Glutamatergic neuron (in vitro differentiated cells): ENCODE data around the gene NDST3. TPM values are rescaled to one million over a fixed set of nuclear protein-coding genes. Genes with fewer than 3 reads are reported as not detected.

Experiments used
- DNase-seq: peaks from one replicate; pipeline ENCODE4 v3.0.0; 2022
- H3K27ac Mint-ChIP-seq: one replicate; pipeline ENCODE4 v1.8.0; 2020; ENCODE audit warnings: mild to moderate bottlenecking, mixed read lengths, inconsistent platforms; ENCODE audit not compliant: unreplicated experiment
- H3K27me3 Mint-ChIP-seq: one replicate; pipeline ENCODE4 v1.8.0; 2020; ENCODE audit warnings: mild to moderate bottlenecking, moderate library complexity, mixed read lengths, inconsistent platforms; ENCODE audit not compliant: unreplicated experiment
- H3K36me3 Mint-ChIP-seq: one replicate; pipeline ENCODE4 v1.8.0; 2020; ENCODE audit warnings: mild to moderate bottlenecking, mixed read lengths, inconsistent platforms; ENCODE audit not compliant: unreplicated experiment
- H3K4me1 Mint-ChIP-seq: one replicate; pipeline ENCODE4 v1.8.0; 2020; ENCODE audit warnings: mild to moderate bottlenecking, low read depth, mixed read lengths, inconsistent platforms; ENCODE audit not compliant: unreplicated experiment
- H3K4me3 Mint-ChIP-seq: one replicate; pipeline ENCODE4 v1.8.0; 2020; ENCODE audit warnings: mild to moderate bottlenecking, mixed read lengths, inconsistent platforms; ENCODE audit not compliant: unreplicated experiment
- H3K9me3 Mint-ChIP-seq: one replicate; pipeline ENCODE4 v1.8.0; 2020; ENCODE audit warnings: mild to moderate bottlenecking, moderate library complexity, mixed read lengths, inconsistent platforms; ENCODE audit not compliant: unreplicated experiment
- CTCF ChIP-seq: fragments of 200-600 bp; sonication (generic); IDR thresholded peaks from one replicate; pipeline ENCODE4 v1.5.0; 2021; ENCODE audit not compliant: partially characterized antibody, unreplicated experiment
- total RNA-seq: library from RNA; stranded (reverse); fragmentation: NEBNext Ultra II Directional; extraction: Animal tissue kit (Norgen Biotek cat#: 25700); gene quantifications from one replicate; pipeline ENCODE4 v1.2.1, GENCODE V29; 2021; ENCODE audit not compliant: unreplicated experiment

NDST3 gene
- total RNA-seq, 1 donor from 2014 or later = 38.4 TPM

GRCh38 chr4:118139241-118139640 lies 105.0 kb downstream of the NDST3 start:
- no peak for TF ChIP-seq CTCF
- no peak overlapping the region for H3K4me3 Mint-ChIP-seq

GRCh38 chr4:118141240-118141639 lies 107.0 kb downstream of the NDST3 start:
- H3K27me3 Mint-ChIP-seq = no peaks in the 10 kb centered on the region
- DNase-seq = no peak
- H3K4me3 Mint-ChIP-seq = no peak overlapping the region
- H3K27ac Mint-ChIP-seq = no peak overlapping the region
- no peaks in the 10 kb centered on the region for H3K4me1 Mint-ChIP-seq
- TF ChIP-seq CTCF = no peak
- no peaks in the 10 kb centered on the region for H3K36me3 Mint-ChIP-seq
- peaks cover 5% of the 10 kb centered on the region for H3K9me3 Mint-ChIP-seq

More at GRCh38 chr4:118139241-118139640, 105.0 kb downstream of the NDST3 start:
- Mint-ChIP-seq H3K27me3 (no peaks in the 10 kb centered on the region), H3K27ac (no peak overlapping the region), H3K36me3 (no peaks in the 10 kb centered on the region), H3K4me1 (no peaks in the 10 kb centered on the region), H3K9me3 (peaks cover 5% of the 10 kb centered on the region)
- no peak for DNase-seq

- H3K27ac Mint-ChIP-seq = no peak overlapping the region
- H3K36me3 Mint-ChIP-seq = peaks cover 8% of the 10 kb centered on the region
- H3K4me3 Mint-ChIP-seq = no peak overlapping the region
- no peaks in the 10 kb centered on the region for H3K4me1 Mint-ChIP-seq
- H3K9me3 Mint-ChIP-seq = no peaks in the 10 kb centered on the region
- no peaks in the 10 kb centered on the region for H3K27me3 Mint-ChIP-seq
- TF ChIP-seq CTCF = no peak
- no peak for DNase-seq
Measured at GRCh38 chr4:118154649-118155048, 120.4 kb downstream of the NDST3 start.

GRCh38 chr4:118155516-118155915 lies 121.2 kb downstream of the NDST3 start:
- no peak for TF ChIP-seq CTCF
- Mint-ChIP-seq H3K27me3 (no peaks in the 10 kb centered on the region), H3K9me3 (no peaks in the 10 kb centered on the region), H3K36me3 (peaks cover 10% of the 10 kb centered on the region), H3K4me1 (no peaks in the 10 kb centered on the region), H3K4me3 (no peak overlapping the region), H3K27ac (no peak overlapping the region)
- no peak for DNase-seq

- H3K4me1 Mint-ChIP-seq = no peaks in the 10 kb centered on the region
- H3K9me3 Mint-ChIP-seq = peaks cover 4% of the 10 kb centered on the region
- H3K27me3 Mint-ChIP-seq = peaks cover 1% of the 10 kb centered on the region
- peaks cover 10% of the 10 kb centered on the region for H3K36me3 Mint-ChIP-seq
- no peak for DNase-seq
- no peak overlapping the region for H3K4me3 Mint-ChIP-seq
- no peak for TF ChIP-seq CTCF
- H3K27ac Mint-ChIP-seq = no peak overlapping the region
Measured at GRCh38 chr4:118158763-118159375, 124.6 kb downstream of the NDST3 start.
